Inflammatory macrophage treated with lipopolysaccharide for 4 hours (primary cell): ENCODE results near the gene EGLN3.

Experiments
- DNase-seq: peaks from one replicate; pipeline ENCODE4 v3.0.0-alpha.2; 2020

Gene EGLN3

GRCh38 chr14:33962016-33962415, 11.1 kb upstream of the EGLN3 start:
- DNase-seq = no peak

GRCh38 chr14:33959692-33960151, 8.8 kb upstream of the EGLN3 start:
- no peak for DNase-seq

DNA sequence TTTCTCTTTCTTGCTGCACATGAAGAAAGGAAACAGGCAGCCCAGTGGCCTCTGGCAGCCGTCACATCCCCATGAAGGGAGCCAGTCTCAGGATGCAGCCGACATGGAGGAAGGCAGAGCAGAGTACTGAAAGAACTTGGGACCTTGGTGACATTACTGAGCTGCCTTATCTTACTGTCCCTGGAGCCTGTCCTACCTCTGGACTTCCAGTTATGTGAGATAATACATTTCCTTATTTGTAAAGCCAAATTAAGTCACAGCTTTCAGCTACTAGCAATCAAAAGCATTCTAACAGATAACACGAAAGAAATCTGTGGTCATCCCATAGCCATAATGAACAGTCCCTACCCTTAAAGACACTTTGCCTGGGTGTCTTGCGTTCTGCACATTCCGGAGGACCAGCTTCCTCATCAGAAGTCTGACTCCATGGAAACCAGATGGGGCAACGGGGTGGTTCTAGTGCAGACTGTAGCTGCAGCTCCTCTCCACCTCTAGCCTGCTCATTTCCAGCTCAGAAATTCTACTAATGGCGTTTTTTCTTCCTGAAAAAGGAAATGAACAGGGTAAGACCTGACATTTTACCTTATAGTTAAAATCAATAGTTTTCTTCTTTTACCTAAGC, 7.8 kb upstream of the EGLN3 start:
- DNase-seq = no peak

DNA sequence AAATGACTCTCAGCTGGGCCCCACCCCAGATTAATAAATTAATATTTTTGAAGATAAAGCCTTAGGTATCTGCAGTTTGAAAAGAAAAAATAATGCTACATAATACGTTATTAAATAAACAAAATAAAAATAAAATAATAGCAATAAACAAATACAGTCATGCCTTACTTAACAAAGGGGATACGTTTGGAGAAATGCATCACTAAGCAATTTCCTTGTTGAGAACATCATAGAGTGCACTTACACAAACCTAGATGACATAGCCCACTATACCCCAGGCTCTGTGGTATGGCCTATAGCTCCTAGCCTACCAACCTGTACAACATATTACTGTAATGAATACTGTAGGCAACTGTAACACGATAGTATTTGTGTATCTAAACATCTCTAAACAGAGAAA, 7.1 kb upstream of the EGLN3 start:
- no peak for DNase-seq

- no peak for DNase-seq
These were observed 6.4 kb upstream of the EGLN3 start for GRCh38 chr14:33957299-33957698.

DNA sequence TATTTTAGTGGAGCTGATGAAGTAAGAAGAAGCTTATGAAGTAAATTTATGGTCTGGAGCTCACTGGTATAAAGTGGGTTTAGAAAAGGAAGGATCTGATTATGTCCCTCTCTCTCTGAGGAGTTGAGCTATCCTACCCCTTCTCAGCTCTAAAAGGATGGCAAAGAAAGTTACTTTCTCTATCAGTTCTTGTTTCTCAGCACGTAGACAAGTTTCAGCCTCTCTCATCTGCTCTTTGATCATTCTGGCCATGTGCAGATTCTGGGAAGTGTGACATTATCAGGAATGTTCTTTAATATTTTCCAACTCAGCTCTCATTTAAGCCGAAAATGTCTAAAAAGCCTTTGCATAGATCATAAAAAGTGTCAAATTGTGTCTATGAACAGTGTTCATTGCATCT, 5.8 kb upstream of the EGLN3 start:
- no peak for DNase-seq

DNA sequence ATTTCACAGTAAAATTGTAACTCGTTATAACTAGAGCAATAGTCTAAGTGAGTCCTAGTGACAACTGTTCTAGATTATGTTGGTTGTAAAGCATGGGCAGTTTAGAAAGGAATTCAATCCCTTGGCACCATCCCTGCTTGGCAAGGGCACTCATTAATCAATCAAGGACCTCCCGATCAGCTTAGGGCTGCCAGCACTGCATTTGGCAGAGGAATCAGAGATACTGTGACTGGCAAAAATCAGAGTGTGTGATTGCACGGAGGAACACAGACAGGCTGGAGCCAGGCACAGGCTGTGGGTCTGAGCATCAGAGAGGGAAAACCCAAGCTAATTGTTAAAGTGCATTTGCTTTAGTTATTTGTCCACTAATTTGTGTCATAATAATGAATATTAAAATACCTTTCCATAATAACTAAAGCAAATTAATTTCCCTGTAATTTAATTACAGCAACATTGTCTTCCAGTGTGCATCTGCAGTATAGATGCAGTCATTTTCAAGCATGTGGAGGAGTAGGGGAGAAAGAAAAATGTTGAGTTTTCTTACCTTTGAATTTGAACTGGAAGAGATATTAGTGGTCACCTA, 3.2 kb upstream of the EGLN3 start:
- no peak for DNase-seq

DNA sequence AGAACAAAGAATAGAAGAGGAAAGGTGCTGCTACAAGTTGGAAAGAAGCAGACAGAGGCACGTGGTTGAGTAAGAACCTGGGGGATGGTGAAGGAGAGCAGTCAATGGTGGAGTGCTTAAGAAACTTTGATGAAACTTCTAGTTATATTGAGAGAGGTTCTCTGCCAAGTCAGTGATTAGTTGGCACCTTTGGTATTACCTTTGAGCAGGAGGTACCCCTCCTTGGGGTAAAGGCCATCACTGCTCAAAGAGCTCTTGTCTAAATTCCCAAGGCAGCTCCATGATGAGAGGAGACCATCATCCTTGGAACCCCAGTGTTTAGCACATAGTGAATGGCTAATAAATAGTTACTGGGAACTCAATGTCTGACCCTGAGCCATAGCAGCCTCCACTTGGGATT, 1.7 kb upstream of the EGLN3 start:
- no peak for DNase-seq

- no peak for DNase-seq
These were observed 438 bp upstream of the EGLN3 start for GRCh38 chr14:33951183-33951840.

GRCh38 chr14:33949411-33949893, 1.4 kb downstream of the EGLN3 start:
- no peak for DNase-seq

GRCh38 chr14:33948869-33949408, 1.9 kb downstream of the EGLN3 start:
- no peak for DNase-seq

DNA sequence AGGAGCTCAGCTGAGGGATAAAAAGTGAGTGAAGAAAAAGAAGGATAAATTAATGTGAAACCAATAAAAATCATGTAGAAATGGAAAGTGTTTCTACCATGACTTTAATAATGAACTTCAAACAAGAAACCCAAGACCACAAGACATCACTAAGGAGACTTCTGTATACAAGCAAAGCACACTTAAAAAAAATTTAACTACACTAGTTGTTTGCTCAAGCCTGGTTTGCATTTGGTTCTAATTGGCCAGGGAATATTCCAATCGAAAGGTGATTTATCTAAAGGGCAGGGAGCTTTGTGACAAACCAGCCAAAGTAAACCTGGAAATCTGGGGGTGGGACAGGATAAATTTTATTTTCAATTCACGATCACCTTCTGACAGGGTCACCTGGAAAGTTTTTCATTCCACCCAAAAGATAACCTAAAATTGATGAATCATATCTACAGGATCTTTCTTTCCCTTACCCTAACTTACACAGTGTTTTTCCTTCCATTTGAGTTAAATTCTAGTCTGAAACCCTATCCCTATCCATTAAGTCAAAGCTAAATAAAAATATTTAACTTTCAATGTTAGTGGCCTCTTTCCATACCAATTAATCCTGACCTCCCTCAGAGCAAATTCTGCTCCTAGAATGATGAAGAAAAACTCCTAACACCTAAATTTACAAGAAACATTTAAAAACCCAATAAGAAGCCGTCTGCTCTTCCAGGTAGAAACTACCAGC, 2.6 kb downstream of the EGLN3 start:
- no peak for DNase-seq

GRCh38 chr14:33946679-33947476, 4.0 kb downstream of the EGLN3 start:
- DNase-seq = no peak

GRCh38 chr14:33945210-33946088, 5.4 kb downstream of the EGLN3 start:
- DNase-seq = no peak

GRCh38 chr14:33943096-33943883, 7.6 kb downstream of the EGLN3 start:
- no peak for DNase-seq

GRCh38 chr14:33941718-33942117, 9.2 kb downstream of the EGLN3 start:
- DNase-seq = no peak

GRCh38 chr14:33940561-33941011, 10.3 kb downstream of the EGLN3 start:
- no peak for DNase-seq

- no peak for DNase-seq
These were observed 12.5 kb downstream of the EGLN3 start for GRCh38 chr14:33938131-33938949.

- no peak for DNase-seq
These were observed 14.5 kb downstream of the EGLN3 start for GRCh38 chr14:33936391-33936790.

DNA sequence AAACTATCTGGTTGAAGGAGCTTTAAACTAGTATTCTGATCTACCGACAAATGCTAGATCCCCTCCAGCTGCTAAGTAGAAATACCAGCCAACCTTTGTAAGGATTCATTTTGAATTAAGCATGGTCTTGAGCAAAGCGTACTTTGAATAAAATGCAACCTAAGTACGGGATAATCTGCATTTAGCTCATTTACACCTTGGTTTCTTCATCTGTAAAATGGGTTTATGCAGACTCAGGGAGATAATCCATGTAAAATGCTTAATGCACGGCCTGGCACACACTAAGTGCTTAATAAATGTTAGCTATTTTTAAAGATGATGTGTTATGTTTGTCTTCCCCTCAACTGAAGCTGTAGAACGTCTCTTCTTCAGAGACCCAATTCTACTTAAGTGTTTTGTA, 15.9 kb downstream of the EGLN3 start:
- DNase-seq = no peak
